NCI-H526 treated with DMSO at 0.1 percent for 48 hours (cell line): Measurements from ENCODE around the gene GLRX3.
"Not testable (repeated sequence)": the region's sequence is repeated elsewhere in the genome, so short reads cannot be mapped to it uniquely, and the experiment has no call there.

Source experiments
- DNase-seq: peaks from one replicate; lab custom pipeline; 2025; lab: John Stamatoyannopoulos, UW

Gene GLRX3

DNA sequence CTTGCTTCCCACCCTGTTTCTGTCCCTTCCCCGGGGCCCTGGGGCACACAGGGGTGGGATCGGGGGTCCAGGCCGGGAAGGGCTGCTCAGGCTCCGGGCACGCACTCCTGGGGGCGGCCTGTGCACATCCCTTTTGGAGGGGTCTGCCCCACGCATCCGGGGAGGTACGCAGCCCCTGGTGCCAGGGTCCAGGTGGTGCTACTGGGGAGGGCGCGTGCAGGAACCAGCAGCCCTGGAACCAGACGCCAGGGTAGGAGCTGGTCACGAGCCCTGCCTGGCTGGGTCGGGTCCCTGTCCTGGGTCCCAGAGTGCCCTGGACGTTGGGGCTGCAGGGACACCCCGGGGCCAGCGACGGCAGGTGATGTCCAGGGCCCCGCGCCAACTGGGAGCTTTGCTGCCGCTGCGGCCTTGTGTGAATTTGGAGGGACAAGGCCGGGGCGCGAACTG is 53.4 kb downstream of the GLRX3 start:
- no peak for DNase-seq

- DNase-seq, result peak; percentile 33
Measured at GRCh38 chr10:130190055-130190736, 54.0 kb downstream of the GLRX3 start.

- DNase-seq, result no peak
Measured at GRCh38 chr10:130190737-130191115, 54.5 kb downstream of the GLRX3 start.

DNA sequence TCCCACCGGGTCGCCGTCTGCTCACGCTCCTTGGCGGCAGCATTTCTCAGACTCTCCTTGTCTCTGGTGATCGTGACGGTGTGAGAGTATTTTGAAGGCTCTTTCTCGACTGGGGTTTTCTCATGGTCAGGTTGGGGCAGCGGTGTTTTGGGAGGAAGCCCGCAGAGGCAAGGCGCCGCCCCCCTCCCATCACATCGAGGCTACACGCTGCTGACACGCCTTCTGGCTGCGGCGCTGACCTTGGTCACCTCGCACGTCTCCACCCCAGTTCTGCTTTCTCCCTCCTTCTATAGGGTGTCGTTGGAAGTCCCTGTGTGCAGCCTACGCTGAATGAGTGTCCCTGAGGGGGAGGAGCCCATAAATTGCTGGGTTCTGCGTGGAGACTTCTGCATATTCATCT is 55.2 kb downstream of the GLRX3 start:
- no peak for DNase-seq

DNA sequence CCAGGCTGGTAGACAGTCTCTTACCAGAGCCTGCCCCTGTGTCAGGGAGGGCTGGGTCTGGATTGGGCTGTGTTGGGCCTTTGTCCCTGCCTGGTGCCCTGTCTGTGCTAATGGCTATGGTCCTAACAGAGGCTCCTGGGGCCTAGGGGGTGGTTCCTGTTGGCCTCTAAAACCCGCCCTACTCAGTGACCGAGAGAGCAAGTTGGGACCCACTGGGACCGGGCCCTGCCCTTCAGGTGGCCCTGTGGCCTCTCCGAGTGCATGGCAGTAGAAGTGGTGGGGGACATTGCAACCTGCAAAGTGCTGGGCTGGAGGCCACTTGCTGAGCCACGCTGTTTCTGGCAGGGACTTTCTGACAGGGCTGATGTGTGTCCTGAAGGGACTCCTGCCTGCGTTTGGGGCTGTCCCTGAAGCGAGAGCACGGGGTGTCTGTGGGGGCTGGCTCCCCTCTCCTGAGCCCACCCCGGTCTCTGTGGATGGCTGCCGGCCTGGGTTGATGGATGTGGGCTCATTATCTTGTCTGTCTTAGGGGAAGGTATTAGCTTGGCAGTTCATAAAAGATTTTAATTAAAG is 56.2 kb downstream of the GLRX3 start:
- no peak for DNase-seq

- no peak for DNase-seq
Measured at GRCh38 chr10:130193033-130193432, 56.8 kb downstream of the GLRX3 start.

DNA sequence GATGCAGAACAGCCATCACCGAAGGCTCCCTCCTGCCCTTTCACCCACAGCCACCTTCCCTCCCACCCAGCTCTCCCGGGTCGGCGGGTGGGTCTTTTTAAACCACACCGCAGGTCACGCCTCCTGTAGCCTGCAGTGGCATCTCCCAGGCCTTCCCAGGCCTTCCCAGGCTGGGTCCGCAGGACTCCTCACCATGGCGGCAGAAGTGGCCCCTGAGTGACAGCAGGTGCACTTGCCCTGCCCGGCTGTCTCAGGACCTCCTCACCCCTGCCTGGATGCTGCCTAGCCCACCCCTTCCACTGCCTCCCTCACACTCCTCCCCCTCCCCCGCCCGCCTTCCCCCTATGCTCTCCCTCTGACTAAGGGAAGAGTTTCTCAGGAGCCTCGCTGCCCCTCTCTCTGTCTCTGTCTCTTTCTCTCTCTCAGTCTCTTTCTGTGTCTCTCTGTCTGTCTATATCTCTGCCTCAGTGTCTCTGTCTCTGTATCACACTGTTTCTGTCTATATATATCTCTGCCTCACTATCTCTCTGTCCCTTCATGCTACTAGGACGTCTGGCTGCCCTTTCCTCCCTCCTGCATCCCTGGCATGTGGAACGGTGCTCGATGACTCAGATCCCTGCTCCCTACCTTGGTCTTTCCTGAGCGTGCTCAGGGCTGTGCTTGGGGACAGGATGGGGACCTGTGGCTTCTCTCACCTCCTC is 57.5 kb downstream of the GLRX3 start:
- no peak for DNase-seq

- no peak for DNase-seq
Measured at GRCh38 chr10:130194194-130194990, 58.2 kb downstream of the GLRX3 start.

DNA sequence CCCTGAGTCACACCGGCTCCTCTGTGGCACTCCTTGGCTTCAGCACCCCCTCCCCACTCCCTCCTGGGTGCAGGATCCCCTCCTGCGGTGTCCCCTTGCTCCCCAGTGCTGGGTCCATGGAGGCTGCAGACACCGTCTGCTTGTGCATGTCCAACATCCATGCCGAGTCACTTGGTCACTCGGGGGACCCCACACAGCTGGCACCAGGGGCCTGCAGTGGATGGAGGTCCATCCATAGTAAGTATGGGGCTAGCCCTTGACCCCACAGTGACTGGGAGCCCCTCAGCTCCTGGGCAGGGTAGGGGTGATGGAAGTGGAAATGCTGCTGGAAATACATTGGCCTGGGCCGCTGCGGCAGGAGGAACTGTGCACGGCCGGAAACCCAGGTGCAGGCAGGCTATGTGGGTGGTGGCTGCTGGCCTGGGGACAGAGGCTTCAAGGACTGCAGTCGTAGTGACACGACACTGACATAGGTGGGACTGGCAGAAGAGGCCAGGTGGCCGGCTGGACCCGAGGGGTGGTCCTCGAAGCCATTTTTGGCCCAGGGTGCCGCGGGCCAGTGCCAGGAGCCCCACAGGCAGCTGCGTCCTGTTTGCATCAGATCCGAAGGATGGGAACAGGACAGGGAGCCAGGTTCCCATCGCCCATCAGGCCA is 58.9 kb downstream of the GLRX3 start:
- DNase-seq, result no peak

DNA sequence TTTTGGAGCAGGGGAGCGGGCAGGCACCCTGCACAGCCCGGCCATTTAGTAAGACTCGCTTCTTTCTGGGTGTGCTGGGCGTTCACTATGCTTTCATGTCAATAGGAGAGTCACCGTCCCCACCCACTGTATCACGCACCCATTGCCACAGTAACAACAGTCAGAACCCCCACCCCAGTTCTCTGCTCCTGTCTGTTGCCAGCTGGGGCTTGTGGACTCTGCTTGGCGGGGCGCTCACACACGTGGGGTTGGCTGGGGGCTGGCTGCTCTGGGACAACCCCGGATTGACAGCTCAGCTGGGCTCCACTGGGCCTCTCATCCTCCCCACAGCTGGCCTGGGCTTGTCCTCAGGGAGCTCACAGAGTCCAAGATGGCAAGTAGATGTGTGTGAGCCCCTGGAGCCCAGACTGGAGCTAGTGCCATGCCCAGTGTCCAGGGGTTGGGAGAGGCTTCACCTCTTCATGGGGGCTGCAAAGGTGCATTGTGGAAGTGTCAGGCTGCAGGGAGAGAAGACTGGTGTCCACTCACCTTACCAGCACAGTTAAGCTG is 59.6 kb downstream of the GLRX3 start:
- no peak for DNase-seq

- no peak for DNase-seq
Measured at GRCh38 chr10:130196511-130197487, 60.6 kb downstream of the GLRX3 start.

GRCh38 chr10:130198651-130199050 is 62.5 kb downstream of the GLRX3 start:
- no peak for DNase-seq

DNA sequence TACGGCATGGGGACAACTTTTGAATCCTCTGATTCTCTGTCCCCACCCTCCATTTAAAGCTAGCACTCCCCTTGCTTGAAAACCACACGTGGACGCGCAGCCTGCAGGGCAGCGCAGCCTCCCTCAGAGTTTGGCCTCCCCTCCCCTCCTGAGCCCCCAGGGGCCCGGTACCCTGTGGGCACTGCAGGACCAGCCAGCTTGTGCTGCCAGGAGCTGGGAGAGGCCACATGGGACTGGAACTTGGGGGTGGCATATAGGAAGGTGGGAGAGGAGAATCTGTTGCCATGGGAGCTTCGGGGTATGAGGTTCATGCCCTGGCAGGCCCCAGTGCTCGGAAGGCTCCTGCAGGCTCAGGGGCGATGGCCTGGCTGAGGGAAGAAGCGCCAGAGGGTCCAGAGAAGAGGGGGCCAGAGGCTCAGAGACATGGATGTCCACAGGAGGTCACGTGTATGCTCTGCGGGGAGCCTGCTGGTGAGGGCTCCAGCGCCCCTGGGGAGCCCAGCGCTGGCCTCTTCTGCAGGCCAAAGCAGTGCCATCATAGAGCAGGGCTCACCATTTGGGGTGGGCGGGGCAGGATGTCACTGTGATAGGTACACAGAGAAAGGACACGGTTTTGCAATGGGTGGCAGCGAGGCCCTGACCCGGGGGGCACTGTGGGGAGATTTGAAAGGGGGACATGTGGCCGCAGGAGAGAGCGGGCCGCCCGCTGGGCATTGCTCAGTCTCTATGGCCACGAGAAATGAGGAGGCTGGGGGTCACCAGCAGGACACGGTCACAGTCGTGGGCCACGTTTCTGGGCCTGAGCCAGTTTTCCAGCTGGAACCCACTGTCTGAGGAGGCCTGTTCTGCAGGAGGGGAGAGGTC is 64.2 kb downstream of the GLRX3 start:
- no peak for DNase-seq

DNA sequence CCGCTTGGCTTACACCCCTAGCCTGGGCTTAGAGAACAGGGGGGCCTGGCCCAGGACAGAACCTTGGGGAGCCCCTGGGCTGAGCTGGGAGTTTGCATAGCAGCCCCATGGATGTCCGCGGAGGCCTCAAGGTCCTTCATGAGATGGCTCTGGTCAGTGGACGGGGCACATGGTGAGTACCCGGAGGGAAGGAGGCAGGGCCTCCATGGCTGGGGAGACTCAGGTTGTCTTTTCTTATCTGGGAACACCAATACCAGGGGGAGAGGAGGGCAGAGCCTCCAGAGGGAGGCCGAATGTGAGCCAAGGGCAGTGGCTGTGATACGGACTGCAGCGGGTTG is 64.8 kb downstream of the GLRX3 start:
- DNase-seq, result no peak

GRCh38 chr10:130202150-130202549 is 66.0 kb downstream of the GLRX3 start:
- not testable (repeated sequence) for DNase-seq

DNA sequence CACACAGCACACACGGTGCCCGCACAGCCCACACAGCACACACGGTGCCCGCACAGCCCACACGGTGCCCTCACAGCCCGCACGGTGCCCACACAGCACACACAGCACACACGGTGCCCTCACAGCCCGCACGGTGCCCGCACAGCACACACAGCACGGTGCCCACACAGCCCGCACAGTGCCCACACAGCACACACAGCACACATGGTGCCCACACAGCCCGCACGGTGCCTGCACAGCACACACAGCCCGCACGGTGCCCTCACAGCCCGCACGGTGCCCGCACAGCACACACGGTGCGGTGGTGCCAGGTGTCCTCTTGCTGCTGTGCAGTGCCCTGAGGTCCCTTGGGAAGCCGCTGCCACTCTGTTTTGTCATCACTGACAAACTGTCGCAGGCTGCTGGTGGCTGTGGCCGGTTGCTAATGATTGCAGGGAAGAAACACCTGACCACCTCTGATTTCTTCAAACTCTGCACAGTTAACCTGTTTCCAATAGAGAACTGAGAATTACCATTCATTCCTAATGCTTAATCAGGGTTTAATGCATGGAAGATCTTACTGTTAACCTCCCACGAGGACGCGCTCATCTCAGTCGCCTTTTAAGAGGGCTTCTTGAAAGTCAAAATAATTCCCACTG is 66.9 kb downstream of the GLRX3 start:
- DNase-seq, result no peak

DNA sequence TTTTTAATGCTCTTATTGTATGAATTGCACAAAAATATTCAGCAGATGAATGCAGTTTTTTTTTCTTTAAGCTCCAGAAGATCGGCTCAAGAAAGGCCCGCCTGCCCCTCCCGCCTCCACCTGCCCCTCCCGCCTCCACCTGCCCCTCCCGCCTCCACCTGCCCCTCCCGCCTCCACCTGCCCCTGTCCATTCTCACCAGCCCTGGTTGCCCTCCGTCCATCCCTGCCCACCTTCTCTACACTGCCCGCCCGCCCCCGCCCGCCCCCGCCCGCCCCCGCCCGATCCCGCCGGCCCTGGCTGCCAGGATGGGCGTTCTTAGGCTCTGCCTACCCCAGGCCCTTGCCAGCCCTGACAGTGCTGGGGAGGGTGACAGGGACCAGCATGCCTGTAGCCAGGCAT is 67.4 kb downstream of the GLRX3 start:
- no peak for DNase-seq

- DNase-seq, result no peak
Measured at GRCh38 chr10:130206216-130206737, 70.1 kb downstream of the GLRX3 start.

- no peak for DNase-seq
Measured at GRCh38 chr10:130207205-130207604, 71.0 kb downstream of the GLRX3 start.
